Measurements from ENCODE around the gene METTL25. TPM values are rescaled to one million over a fixed set of nuclear protein-coding genes. Genes with fewer than 3 reads are reported as not detected.

Gene METTL25
- total RNA-seq, 4 donors from 2014 or later, result 15.2 to 29.9 (median 22.0) TPM

GRCh38 chr12:82470906-82471512, 112.7 kb downstream of the METTL25 start:
- no peak for DNase-seq (ENCODE audit: extremely low spot score)
- no peaks in the 10 kb centered on the region for H3K27me3 ChIP-seq
- intact Hi-C loops (cut with DNase I), result no loop called here
- peaks cover 0 to 51% (median 37%) of the 10 kb centered on the region in 4 donors for H3K36me3 ChIP-seq
- H3K4me3 ChIP-seq, result no peak overlapping the region
- no peaks in the 10 kb centered on the region for H3K4me1 ChIP-seq
- TF ChIP-seq POLR2A (IDR thresholded peaks at IDR 0.05; ENCODE audit: low read depth) (no peak), POLR2AphosphoS5 (IDR thresholded peaks at IDR 0.05) (no peak), EP300 (IDR thresholded peaks at IDR 0.05) (no peak), CTCF (IDR thresholded peaks at IDR 0.05) (no peak)
- H3K9me3 ChIP-seq, result peaks cover 0 to 9% (median 0%) of the 10 kb centered on the region in 4 donors
- no peak overlapping the region for H3K27ac ChIP-seq (replicated peaks in 1 of 4)

- no peak for DNase-seq (ENCODE audit: extremely low spot score)
- Histone ChIP-seq H3K27me3 (no peaks in the 10 kb centered on the region), H3K4me3 (no peak overlapping the region), H3K27ac (replicated peaks in 1 of 4) (no peak overlapping the region), H3K9me3 (peaks cover 0 to 9% (median 0%) of the 10 kb centered on the region in 4 donors), H3K36me3 (peaks cover 0 to 50% (median 39%) of the 10 kb centered on the region in 4 donors), H3K4me1 (no peaks in the 10 kb centered on the region)
- intact Hi-C loops (cut with DNase I), result no loop called here
- 100% methylated on average over 4 of the region's 8 CpGs for WGBS
- TF ChIP-seq CTCF (IDR thresholded peaks at IDR 0.05) (no peak), EP300 (IDR thresholded peaks at IDR 0.05) (no peak), POLR2A (IDR thresholded peaks at IDR 0.05; ENCODE audit: low read depth) (no peak), POLR2AphosphoS5 (IDR thresholded peaks at IDR 0.05) (no peak)
Observed at GRCh38 chr12:82473111-82473754, 114.9 kb downstream of the METTL25 start.

GRCh38 chr12:82474181-82474797, 116.0 kb downstream of the METTL25 start:
- Histone ChIP-seq H3K9me3 (peaks cover 0 to 9% (median 0%) of the 10 kb centered on the region in 4 donors), H3K27me3 (no peaks in the 10 kb centered on the region), H3K4me3 (no peak overlapping the region), H3K4me1 (no peaks in the 10 kb centered on the region), H3K27ac (replicated peaks in 1 of 4) (no peak overlapping the region), H3K36me3 (peaks cover 0 to 39% (median 29%) of the 10 kb centered on the region in 4 donors)
- no peak for DNase-seq (ENCODE audit: extremely low spot score)
- TF ChIP-seq EP300 (IDR thresholded peaks at IDR 0.05), result no peak
- TF ChIP-seq CTCF (IDR thresholded peaks at IDR 0.05), result no peak
- no peak for TF ChIP-seq POLR2A (IDR thresholded peaks at IDR 0.05; ENCODE audit: low read depth)
- no peak for TF ChIP-seq POLR2AphosphoS5 (IDR thresholded peaks at IDR 0.05)
- intact Hi-C loops (cut with DNase I), result no loop called here
- WGBS, result 100% methylated on average over 2 of the region's 2 CpGs

GRCh38 chr12:82474798-82475184, 116.5 kb downstream of the METTL25 start:
- Histone ChIP-seq H3K27me3 (no peaks in the 10 kb centered on the region), H3K27ac (replicated peaks in 1 of 4) (no peak overlapping the region), H3K4me3 (no peak overlapping the region), H3K36me3 (peaks cover 0 to 34% (median 25%) of the 10 kb centered on the region in 4 donors), H3K4me1 (no peaks in the 10 kb centered on the region), H3K9me3 (peaks cover 0 to 9% (median 0%) of the 10 kb centered on the region in 4 donors)
- DNase-seq (ENCODE audit: extremely low spot score), result no peak
- 83% methylated on average over 2 of the region's 2 CpGs for WGBS
- intact Hi-C loops (cut with DNase I), result no loop called here
- TF ChIP-seq CTCF (IDR thresholded peaks at IDR 0.05), result no peak
- no peak for TF ChIP-seq EP300 (IDR thresholded peaks at IDR 0.05)
- TF ChIP-seq POLR2AphosphoS5 (IDR thresholded peaks at IDR 0.05), result no peak
- TF ChIP-seq POLR2A (IDR thresholded peaks at IDR 0.05; ENCODE audit: low read depth), result no peak
